GM13976 (cell line): ENCODE results near the gene OR9Q1.

Source experiments
- DNase-seq: peaks from one replicate; pipeline ENCODE4 v3.0.0; 2012; ENCODE audit warnings: low spot score
- CTCF ChIP-seq: IDR thresholded peaks from 2 replicates; pipeline ENCODE4 v1.5.1; 2012; ENCODE audit warnings: borderline replicate concordance, mild to moderate bottlenecking; ENCODE audit not compliant: insufficient read depth; ENCODE audit errors: extremely low read depth, missing control alignments, control extremely low read depth
- in situ Hi-C: fragments of 300-500 bp; cut with MboI; formaldehyde crosslinking; loops from one replicate; pipeline ENCODE4 v1.12.0; 2022; ENCODE audit warnings: low sequenced_read_pairs, mixed read lengths, inconsistent platforms; ENCODE audit not compliant: unreplicated experiment

OR9Q1 gene

DNA sequence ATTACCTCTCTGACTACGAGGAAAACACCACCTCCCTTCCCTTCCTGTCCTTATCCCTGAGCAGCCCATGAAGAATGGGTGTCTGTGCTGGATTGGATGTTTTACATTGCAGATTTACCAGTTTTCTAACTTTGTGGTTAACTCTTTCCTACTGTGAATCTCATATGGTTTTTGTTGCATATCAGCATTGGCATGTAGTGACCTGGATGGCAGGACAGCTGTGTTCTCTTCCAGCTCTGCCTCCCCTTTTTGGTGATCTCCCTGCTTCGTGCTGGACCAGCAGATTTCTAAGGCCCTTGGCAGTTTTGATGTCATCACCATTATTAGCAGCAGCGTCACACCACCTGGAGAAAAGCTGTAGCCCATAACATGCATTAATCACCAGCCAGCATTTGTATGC is 33.8 kb downstream of the OR9Q1 start:
- in situ Hi-C loops: no loop called here
- DNase-seq: no peak
- no peak for TF ChIP-seq CTCF

DNA sequence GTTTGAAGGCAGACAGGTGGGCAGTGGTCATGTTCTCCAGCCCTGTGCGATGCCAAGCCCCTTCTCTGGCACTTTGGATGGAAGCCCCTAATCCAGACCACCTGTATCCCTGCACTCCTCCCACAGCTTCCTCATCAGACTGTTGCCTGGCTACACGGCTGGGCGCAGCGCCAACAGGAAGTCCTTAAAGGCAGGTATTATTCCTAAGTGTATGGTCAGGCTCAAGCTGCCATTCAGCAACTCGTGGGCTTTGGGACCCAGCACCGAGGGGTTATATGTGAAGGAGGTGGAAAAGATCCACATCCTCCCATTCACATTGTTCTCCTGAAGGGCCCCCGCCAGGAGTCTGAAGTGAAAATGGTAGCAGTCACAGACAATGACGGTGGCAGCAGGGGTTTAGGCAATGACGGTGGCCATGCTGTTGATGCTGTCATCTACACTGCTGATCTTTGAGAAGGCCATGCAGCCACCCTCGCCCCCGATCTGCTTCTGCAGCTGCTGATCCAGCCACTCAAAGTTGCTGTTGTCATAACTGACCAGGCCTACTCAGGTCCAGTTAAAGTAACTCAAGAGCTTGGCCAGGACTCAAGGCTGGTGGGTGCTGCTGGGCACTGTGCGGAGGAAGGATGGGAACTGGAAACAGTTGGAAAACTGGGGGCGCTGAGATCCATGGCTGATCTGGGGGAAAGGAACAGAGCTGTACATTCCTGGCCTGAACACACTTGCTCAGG is 34.8 kb downstream of the OR9Q1 start:
- in situ Hi-C loops: no loop called here

DNA sequence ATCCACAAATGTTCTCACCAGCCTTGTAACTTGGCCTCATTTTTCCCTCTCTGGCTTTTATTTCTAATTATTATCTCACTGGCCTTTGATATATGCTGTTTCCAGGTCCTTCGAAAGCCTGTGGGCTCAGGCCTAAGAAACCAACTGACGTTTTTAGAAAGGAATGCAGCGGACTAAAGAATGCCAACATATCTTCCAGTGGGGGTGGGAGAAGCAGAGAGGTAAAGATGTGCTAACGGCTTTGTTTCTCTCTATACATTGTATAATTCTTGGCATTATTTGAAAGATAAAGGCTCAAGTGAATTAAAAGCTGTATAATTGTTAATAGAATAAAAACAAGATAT is 35.3 kb downstream of the OR9Q1 start:
- no peak for TF ChIP-seq CTCF
- in situ Hi-C loops: no loop called here
- no peak for DNase-seq

More for the DNA sequence above, 34.8 kb downstream of the OR9Q1 start:
- TF ChIP-seq CTCF: no peak
- DNase-seq: no peak

DNA sequence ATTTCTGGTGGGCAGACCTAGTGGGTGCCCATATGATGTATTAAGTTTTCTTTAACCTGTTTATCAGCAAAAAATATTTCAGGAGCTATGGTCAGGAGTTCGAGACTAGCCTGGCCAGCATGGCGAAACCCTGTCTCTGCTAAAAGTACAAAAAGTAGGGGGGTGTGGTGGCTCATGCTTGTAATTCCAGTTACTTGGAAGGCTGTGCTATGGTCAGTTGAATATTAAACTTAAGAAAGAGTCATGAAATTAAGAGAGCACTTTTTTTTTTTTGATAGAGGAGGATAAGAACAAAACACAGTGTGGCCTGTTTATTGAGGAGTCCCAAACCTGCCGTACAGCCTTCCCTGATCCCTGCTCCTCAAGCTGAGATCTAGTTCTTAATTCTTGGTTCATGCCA is 36.9 kb downstream of the OR9Q1 start:
- no peak for DNase-seq
- in situ Hi-C loops: no loop called here
- no peak for TF ChIP-seq CTCF

GRCh38 chr11:58060939-58061672 is 37.4 kb downstream of the OR9Q1 start:
- in situ Hi-C loops: no loop called here
- TF ChIP-seq CTCF: no peak
- no peak for DNase-seq

- no peak for DNase-seq
- no peak for TF ChIP-seq CTCF
- in situ Hi-C loops: no loop called here
These were observed 38.1 kb downstream of the OR9Q1 start for GRCh38 chr11:58061813-58062212.

GRCh38 chr11:58067685-58068084 is 44.0 kb downstream of the OR9Q1 start:
- no peak for TF ChIP-seq CTCF
- no peak for DNase-seq
- in situ Hi-C loops: no loop called here
